Kidney capillary endothelial cell (primary cell): ENCODE results near the gene CHRM5.

ENCODE experiments used
- DNase-seq: peaks from one replicate; pipeline ENCODE4 v3.0.0-alpha.2; 2018; ENCODE audit warnings: low spot score

CHRM5 gene

DNA sequence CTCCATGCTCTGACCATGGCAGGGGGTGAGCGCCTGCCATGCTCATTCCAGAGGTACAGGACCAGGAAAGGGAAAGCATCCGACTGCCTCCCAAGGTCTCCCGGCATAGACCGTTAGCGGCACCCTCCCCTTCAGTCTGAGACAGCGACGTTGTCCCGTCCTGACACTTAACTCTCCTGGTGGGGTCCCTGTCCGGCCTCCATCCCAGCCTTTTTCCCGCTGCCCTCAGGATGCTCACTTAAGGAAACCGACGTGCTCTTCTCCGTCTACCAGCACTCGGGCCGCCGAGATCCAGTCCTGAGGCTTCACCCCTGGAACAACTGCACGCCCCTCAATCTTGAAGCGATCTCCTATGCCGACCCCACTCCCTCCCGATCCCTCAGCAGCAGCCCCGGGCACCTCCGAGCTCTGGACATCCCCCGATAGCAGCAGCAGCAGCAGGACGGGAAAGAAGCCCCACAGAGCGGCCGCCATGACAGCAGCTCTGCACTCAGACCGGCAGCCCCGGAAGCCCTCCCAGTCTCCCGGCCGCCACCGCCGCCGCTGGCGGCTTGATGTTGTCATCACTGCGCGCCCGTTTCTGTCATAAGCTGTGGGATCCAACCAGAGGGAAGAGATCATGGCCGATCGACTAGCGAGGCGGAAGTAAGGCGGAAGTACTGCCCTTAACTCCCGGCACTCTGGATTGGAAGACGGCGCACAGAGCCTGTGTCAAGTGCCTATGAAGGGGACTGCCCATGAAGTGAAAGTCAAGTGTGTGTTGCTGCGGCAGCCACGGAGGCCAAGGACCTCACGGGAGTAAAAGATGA is 133.3 kb downstream of the CHRM5 start, which contains the start of the genes EMC7 and PGBD4:
Gene EMC7 (minus strand): TSS at position 497 of the 809 bp plus-strand sequence. CDS start 23 bp downstream, at position 474.
Gene PGBD4 (plus strand): TSS at position 718 of the 809 bp plus-strand sequence. CDS start 449 bp downstream, outside the sequence.
- DNase-seq, result peak; percentile 97

DNA sequence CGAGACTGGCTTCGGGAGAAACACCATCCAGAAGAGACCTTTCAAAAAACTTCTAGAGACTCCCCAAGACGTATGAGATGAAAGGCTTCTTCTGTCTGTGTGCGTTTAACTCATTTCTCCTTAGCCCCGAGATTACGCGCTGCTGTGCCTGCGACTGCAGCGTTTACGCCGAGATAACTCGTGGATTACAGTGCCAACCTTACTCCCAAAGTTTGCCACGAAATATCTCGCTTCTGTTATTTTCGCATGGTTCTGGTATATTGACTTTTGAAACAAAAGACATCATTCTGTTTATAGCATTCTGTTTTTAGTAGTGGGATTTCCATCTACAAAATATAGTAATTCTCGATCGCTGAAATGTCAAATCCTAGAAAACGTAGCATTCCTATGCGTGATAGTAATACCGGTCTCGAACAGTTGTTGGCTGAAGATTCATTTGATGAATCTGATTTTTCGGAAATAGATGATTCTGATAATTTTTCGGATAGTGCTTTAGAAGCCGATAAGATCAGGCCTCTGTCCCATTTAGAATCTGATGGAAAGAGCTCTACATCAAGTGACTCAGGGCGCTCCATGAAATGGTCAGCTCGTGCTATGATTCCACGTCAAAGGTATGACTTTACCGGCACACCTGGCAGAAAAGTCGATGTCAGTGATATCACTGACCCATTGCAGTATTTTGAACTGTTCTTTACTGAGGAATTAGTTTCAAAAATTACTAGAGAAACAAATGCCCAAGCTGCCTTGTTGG is 134.1 kb downstream of the CHRM5 start:
- no peak for DNase-seq

DNA sequence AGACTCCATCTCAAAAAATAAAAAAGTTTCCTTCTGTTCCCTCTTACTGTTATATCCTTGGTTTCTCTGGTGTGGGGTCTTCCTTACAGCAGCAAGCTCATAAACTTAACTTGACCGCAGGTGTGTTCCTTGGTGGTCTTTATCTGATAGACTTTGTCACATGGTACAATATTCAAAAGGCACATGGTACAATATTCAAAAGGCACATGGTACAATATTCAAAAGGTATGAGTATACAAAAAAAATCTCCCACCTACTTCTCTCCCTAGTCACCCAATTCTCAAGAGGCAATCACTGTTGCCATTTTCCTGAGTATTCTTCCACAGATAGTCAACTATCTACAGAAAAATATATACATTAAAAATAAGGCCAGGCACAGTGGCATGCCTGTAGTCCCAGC is 138.1 kb downstream of the CHRM5 start:
- no peak for DNase-seq

DNA sequence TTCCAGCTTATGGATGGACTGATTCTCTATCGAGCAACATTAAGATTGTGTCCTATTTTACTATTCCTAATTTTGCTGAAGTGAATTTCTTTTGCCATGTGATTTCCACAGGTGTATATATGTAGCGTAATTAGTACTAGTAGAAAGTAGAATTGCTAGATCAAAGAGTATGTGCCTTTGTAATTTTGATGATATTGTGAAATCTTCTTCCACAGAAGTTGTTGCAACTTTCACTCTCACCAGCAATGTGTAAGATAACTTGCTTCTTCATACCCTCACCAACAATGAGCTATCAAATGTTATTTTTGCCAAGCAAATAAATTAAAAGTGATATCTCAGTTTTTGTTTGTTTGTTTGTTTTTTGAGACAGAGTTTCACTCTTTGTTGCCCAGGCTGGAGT is 139.0 kb downstream of the CHRM5 start:
- no peak for DNase-seq

DNA sequence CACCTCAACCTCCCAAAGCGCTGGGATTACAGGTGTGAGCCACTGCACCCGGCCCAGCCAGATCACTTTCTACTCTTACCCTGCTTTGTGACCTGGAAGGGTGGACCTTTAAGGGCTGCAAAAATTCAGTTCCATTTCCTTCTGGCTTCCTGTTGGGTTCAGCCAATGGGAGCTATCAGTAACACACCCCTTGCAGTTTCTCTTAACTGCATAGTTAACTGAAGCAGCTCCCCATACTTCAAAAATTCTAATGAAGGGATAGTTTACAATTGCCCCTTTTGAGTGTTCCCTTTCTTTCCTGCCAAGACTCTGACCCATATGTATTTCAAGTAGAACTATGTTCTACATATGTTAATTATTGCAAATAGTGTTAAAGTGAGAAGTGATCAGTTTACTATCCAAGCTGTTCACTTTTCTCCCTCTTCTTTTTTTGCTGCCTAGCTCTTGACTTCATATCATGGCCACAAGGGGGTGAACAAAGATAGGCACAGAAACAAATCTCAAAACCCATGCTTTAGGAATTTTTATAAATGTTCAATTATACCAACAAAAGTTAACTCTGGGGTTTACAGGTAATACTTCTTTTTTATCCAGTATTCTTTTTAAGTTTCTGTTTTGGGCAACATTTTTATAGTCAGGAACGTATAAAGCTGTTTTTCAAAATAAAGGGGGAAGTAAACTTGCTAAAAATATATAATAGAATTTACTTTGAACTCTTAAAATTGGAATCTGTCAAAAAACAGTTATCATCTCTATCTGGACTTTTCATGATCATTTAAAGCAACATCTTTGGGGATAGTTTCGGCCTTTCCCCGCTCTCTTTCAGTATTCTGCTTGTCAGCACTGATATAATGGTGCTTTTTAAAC is 141.7 kb downstream of the CHRM5 start:
- peak; percentile 39 for DNase-seq

DNA sequence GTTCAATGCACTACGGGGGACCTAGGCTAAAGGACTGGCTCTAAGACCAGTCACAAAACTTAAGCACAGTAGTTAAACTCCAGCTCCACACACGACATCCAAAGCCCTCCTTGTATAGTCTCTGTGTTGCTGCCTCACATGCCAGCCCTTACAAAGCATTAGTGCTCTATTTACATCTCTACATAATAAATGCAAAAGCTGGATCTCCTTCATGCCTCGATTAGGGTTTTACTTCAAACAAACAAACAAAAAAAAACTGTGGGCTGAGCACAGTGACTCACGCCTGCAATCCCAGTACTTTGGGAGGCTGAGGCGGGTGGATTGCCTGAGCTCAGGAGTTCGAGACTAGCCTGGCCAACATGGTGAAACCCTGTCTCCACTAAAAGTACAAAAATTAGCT is 143.2 kb downstream of the CHRM5 start:
- no peak for DNase-seq

DNA sequence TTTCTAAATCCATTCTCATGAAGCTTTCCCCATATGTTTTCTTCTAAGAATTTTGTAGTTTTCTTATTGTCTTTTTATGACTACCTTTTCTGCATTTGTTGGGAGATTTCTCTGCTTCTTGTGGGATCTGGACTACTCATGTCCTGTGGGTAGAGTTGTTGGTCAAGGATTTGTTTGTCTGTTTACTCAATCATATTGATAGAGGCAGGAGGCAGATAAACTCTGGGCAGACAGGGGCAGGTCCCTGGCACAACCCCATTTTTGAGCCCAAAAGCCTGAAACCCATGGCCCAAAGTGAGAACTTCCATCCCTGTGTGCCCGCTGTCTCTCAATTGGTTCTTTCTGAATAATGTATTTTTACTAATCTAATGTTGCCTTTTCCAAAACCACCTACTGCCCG is 145.9 kb downstream of the CHRM5 start:
- no peak for DNase-seq

DNA sequence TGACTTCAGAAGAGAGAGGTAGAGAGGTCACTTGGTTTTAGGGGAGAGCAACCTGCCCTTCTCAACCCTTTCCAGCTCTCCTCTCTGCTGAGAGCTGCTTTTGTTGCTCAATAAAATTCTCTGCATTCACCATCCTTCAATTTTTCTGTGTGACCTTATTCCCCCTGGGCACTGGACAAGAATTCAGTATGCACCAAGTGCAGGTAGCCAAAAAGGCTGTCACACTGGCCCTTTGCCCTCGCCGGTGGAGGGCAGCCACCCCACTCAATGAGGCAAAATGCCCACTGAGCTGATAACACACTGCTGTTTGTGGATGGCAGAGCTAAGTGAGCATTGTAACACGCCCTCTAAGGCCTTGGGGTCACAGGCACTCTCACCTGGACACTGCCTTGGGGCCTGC is 146.4 kb downstream of the CHRM5 start:
- DNase-seq, result no peak

DNA sequence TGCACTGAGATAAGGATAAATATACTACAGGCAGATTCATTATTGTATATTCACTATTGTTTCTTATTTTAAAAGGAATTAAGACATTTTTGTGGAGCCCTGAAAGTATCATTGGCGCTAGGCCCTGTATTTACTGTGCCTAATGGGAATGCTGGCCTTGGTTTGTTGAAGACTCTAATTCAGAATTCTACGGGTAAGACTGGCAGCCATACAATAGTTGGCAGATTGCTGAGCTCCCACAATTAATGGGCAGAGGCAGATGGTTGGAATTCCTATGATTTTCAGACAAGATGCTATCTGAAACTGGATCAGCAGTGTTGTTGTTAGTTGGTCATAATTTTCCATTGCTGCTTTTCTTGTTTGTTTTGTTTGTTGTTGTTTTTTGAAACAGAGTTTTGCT is 148.3 kb downstream of the CHRM5 start:
- DNase-seq, result no peak
